Activated T-cell treated with anti-CD3 and anti-CD28 coated beads, Interleukin-2, amount 50 U/mL, for 1 hour (primary cell): ENCODE measurements around the gene POMP.
"Not testable (repeated sequence)": the region's sequence is repeated elsewhere in the genome, so short reads cannot be mapped to it uniquely, and the experiment has no call there.

Source experiments
- DNase-seq: peaks from one replicate; pipeline ENCODE4 v3.0.0-alpha.2; 2020

POMP gene

GRCh38 chr13:28638756-28639155 is 20.2 kb upstream of the POMP start:
- no peak for DNase-seq

DNA sequence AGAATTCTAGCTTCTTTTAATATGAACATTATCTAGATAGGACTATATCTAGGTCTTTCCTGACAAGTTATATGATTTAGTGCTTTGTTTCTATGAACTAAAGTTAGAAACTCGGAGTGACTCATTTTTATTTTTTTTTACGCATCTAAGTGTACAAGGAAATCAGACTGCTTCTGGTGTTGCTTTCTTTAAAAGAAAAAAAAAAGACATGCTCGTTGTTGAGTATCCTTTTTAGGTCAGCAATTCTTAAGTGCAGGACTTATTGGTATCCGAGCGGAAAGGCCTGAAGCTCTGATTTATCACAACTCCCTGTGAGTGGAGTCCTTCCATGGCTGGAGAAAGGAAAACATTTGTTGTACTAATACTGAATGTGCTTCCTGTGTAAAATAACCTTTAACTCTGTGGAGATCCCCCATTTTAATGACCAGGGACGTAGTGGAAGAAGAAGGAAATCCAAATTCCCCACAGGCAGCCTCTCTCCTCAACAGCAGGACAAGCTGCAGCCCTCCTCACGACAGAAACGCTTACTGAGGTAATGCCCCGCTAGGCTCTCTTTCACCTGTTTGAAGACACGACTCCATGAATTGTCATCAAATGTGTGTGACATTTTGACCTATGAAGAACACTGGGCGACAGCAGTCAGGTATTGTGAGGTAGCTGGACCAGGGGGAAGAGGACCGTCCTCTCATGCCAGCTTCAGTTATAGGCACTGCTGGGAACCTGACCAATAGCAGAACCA is 17.9 kb upstream of the POMP start:
- DNase-seq = no peak

DNA sequence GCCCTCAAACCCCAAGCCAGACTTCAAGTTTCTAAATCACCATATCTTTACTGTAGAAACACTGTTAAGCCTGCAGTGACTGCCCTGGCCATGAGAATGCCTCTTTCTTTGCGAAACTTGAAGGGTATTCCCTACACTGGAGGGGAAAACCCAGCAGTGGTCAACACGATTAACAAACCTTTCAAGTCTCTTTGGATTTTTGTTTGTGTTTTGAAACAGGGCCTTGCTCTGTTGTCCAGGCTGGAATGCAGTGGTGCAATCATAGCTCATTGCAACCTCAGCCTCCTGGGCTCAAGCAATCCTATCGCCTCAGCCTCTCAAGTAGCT is 17.4 kb upstream of the POMP start:
- DNase-seq = no peak

GRCh38 chr13:28650284-28650683 is 8.6 kb upstream of the POMP start:
- DNase-seq = no peak

- DNase-seq = no peak
Observed at GRCh38 chr13:28651810-28652401, 7.0 kb upstream of the POMP start.

DNA sequence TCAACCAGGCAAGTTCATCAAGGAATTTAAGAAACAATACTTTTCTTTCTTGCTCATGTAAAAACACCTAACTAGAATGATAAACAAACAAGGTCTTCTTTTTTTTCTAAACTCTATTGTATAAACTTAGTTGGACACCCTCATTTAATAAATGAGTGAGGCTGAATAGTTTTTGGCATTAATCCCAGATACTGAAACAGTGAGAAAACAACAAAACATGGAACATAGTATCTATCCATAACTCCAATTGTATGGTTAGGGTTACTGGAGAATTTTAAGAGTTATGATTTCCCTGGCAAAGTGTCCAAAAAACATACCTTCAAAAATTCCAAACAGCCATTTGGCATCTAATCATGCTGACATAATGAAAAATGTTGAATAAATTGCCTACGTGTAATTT is 5.8 kb upstream of the POMP start:
- no peak for DNase-seq

- no peak for DNase-seq
Observed at GRCh38 chr13:28654276-28654675, 4.7 kb upstream of the POMP start.

GRCh38 chr13:28655561-28655960 is 3.4 kb upstream of the POMP start:
- no peak for DNase-seq

DNA sequence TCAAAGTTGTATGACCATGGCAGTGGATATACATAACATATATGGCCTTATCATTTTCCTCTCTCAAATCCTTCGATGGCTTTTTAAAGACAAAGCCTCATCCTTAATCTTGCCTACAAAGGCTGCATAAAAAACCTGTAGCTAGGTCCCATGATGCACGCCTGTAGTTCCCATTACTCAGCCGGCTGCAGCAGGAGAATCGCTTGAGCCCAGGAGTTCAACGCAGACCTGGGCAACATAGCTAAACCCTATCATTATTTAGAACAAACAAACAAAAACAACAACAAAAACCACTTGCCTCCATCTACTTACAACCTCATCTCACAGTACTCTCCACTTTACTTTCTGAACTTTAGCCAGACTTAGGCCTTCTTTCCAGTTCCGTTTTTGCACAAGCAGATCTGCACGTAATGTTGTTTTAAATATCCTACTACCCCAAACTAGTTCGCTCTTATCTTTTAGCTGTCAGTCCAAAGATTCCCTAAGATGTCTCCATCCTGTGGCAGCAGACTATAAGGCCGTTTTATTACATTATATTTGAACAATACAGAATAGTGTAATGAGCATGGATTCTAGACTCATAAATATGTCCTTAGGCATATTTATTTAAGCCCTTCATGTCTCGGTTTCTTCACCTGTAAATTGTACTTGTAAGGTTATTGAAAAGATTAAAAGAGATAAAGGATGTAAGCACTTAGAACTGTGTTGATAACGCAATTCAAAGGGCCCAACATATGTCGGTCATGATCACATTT is 969 bp upstream of the POMP start:
- DNase-seq = no peak

- DNase-seq = peak; percentile 24
Observed at GRCh38 chr13:28658539-28658795, 463 bp upstream of the POMP start.

DNA sequence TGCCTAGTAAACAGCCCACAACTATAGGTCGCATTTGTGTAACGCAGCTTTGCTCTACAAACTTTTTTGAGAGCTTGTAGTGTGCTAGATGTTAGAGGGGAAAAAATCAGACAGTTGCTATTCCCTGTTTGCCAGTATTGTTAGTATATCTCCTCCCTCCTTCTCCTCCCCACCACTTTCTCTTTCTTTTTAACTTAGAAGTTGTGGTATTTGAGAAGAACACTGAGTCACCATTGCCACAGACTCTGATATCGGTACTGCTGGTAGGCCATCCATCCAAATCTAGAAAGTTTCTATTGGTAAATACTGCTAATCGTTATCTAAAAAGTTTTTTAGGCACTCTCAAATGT is 666 bp downstream of the POMP start:
- DNase-seq = no peak

DNA sequence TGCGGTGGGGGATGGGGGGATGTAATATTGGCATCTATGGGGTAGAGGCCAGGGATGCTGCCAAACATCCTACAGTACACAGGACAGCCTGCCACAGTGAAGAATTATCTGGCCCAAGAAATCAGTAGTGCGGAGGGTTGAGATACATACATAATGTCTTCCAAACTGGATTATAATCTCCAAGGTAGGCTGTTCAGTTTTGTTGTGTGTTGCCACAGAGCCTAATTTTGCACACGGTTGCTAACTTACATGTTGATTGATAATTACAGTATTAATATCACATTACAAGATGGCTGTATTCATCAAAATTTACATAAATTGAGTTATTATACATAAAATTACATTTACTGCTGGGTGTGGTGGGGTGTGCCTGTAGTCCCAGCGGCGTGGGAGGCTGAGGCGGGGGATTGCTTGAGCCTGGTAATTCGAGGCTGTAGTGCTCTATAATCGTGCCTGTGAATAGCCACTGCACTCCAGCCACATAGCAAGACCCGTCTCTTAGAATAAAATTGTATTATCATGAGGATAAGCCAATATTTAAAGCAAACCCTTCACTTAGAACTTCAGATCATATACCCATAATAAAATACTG is 8.1 kb downstream of the POMP start:
- no peak for DNase-seq

DNA sequence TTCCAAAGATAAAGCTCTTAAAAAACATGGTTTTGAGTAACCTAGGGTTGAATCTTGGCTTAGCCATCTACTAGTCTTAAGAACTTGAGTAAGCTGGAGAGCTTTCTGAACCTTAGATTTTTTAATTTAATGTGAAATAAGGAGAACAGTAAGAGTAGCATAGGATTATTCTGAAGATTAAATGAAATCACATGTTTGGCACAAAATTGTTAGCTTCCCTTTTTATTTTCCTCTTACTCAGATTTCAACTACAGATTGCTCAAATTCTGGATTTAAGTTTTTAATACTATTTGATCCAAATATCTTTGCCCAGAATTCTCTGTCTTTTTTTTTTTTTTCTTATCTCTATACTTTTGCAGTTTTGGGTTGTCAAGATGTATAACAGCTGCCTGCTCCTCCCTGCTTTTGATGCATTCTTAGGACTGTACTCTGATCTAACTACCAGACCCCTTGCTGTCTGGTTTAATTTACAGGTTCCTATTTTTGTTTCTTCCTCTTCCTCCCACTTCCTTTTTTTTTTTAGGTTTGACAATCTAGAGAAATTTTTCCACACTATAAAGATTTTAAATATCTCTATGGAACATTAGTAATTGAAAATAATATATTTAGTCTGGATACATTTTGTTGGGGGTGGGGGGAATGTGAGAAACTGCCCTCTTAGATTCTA is 12.3 kb downstream of the POMP start:
- DNase-seq = no peak

- no peak for DNase-seq
Observed at GRCh38 chr13:28678809-28679208, 19.9 kb downstream of the POMP start.

DNA sequence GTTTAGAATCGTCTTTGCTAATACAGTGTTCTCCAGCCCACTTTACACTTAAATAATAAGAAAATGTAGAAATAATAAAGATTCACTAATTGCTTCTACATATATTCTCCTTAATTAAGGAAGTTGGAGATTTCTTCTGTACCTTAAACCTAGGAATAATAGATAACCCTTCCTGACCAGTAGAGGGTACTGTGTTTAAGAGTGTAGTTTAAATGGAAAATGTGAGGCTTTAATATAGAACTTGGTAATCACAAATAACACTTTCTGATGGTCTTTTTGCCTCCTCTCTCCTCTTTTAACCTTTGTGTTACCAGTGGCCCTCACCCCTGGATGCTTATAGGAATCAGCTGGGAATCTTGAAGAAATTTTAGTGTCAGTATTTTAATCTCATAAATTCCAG is 20.7 kb downstream of the POMP start:
- DNase-seq = no peak

GRCh38 chr13:28680541-28680940 is 21.6 kb downstream of the POMP start:
- DNase-seq = no peak

DNA sequence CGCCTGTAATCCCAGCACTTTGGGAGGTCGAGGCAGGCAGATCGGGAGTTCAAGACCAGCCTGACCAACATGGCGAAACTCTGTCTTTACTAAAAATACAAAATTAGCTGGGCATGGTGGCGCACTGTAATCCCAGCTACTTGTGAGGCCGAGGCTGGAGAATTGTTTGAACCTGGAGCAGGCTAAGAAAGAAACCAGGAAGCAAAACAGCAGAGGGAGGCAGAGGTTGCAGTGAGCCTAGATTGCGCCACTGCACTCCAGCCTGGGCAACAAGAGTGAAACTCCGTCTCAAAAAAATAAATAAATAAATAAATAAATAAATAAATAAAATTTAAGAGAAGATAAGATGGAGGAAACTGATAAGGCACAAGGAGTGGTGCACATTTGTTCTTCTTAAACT is 24.2 kb downstream of the POMP start:
- DNase-seq = not testable (repeated sequence)

DNA sequence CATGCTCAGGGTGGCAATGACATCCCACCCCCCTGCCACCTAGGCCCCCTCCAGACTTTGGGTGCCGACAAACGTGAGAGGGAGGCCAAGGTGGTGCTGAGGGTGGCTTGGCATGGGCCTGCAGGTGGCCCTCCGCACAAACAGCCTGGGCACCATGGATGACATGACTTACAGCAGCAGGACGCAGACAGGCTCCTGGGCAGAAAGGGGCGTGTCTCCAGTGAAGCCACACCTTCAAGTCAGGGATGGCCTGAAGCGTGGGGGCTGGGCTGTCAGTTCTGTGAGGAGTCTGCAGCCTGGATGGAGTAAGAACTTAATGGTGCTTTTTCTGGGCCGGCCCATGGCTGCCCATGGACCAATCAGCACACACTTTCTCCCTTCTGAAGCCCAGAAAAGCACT is 25.3 kb downstream of the POMP start:
- DNase-seq = no peak

GRCh38 chr13:28685114-28685513 is 26.2 kb downstream of the POMP start:
- DNase-seq = no peak

DNA sequence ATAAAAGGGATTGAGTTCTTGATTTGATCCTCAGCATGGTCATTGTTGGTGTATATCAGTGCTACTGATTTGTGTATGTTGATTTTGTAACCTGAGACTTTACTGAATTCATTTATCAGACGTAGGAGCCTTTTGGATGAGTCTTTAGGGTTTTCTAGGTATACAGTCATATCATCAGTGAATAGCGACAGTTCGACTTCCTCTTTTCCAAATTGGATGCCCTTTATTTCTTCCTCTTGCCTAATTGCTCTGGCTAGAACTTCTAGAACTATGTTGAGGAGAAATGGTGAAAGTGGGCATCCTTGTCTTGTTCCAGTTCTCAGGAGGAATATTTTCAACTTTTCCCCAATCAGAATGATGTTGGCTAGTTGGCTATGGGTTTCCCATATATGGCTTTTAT is 27.0 kb downstream of the POMP start:
- no peak for DNase-seq

- not testable (repeated sequence) for DNase-seq
Observed at GRCh38 chr13:28693605-28694491, 34.9 kb downstream of the POMP start.

- no peak for DNase-seq
Observed at GRCh38 chr13:28697441-28697840, 38.5 kb downstream of the POMP start.

- no peak for DNase-seq
Observed at GRCh38 chr13:28699246-28699645, 40.3 kb downstream of the POMP start.
